Stimulated activated CD8-positive, alpha-beta memory T cell treated with anti-CD3 and anti-CD28 coated beads, Interleukin-7, amount 100 ng/mL, for 24 hours (primary cell): ENCODE data around the gene LRP3.
"Not testable (repeated sequence)": the region's sequence is repeated elsewhere in the genome, so short reads cannot be mapped to it uniquely, and the experiment has no call there.

Experiments
- DNase-seq: peaks from one replicate; pipeline ENCODE4 v3.0.0-alpha.2; 2020; ENCODE audit warnings: low read depth

LRP3 gene

GRCh38 chr19:33202546-33203507 is 8.7 kb downstream of the LRP3 start:
- DNase-seq, result no peak

GRCh38 chr19:33203529-33203928 is 9.4 kb downstream of the LRP3 start:
- DNase-seq, result no peak

GRCh38 chr19:33204136-33204973 is 10.2 kb downstream of the LRP3 start:
- DNase-seq, result no peak

GRCh38 chr19:33205110-33205509 is 11.0 kb downstream of the LRP3 start:
- DNase-seq, result no peak

- DNase-seq, result no peak
Measured at GRCh38 chr19:33205531-33206260, 11.6 kb downstream of the LRP3 start.

GRCh38 chr19:33206261-33207039 is 12.3 kb downstream of the LRP3 start:
- DNase-seq, result no peak

GRCh38 chr19:33207040-33207620 is 13.0 kb downstream of the LRP3 start:
- DNase-seq, result no peak

GRCh38 chr19:33207903-33208302 is 13.8 kb downstream of the LRP3 start:
- DNase-seq, result no peak

GRCh38 chr19:33208371-33208895 is 14.3 kb downstream of the LRP3 start:
- DNase-seq, result no peak

GRCh38 chr19:33208904-33209849 is 15.0 kb downstream of the LRP3 start:
- DNase-seq, result no peak

GRCh38 chr19:33209850-33210230 is 15.7 kb downstream of the LRP3 start:
- DNase-seq, result not testable (repeated sequence)

- no peak for DNase-seq
Measured at GRCh38 chr19:33210266-33210940, 16.3 kb downstream of the LRP3 start.

GRCh38 chr19:33211794-33212435 is 17.8 kb downstream of the LRP3 start:
- no peak for DNase-seq

GRCh38 chr19:33212436-33213172 is 18.5 kb downstream of the LRP3 start:
- no peak for DNase-seq

GRCh38 chr19:33214596-33214995 is 20.5 kb downstream of the LRP3 start:
- DNase-seq, result no peak

GRCh38 chr19:33215438-33216197 is 21.5 kb downstream of the LRP3 start:
- no peak for DNase-seq

GRCh38 chr19:33216198-33216830 is 22.2 kb downstream of the LRP3 start:
- DNase-seq, result no peak
